Measurements from ENCODE around the gene PLD5.
"Not testable (repeated sequence)": the region's sequence is repeated elsewhere in the genome, so short reads cannot be mapped to it uniquely, and the experiment has no call there.

Gene PLD5

DNA sequence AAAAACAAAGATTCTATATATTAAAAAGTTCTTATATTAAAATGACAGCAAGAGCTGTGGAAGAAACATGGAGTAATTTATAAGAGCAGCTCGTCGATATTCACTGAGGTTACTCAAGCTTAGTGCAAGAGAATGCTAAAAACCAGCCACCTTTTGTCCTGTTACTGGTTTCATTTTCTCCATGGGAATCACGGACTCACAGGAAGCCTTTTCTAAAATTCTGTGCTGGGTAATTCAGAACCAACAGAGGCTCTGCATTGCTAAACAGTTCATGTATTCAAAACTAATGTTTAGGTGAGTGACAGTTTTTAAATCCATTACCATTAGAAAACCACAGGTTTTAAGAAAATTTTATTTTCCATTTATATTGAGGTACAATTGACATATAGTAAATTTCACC lies 377.8 kb downstream of the PLD5 start:
- no peak for DNase-seq (ENCODE audit: low spot score)

DNA sequence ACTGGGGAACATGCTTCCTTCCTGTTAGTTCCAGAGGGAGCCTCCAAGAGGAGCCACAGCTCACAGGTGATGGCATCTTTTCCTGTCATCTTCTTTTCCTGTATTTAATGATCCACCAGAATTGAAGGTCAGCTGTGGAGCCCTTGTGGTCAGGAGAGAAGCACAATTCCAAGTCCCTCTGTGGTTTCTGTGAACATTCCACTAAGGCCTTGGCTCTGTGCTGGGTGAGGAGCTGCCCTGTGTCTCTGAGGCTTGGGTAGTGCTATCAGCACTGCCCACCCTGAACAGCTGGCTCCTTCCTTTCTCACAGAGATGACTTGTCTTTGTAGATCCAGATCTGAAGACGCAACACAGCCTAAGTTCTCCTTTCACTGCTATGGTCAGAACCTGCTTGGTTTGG lies 383.7 kb downstream of the PLD5 start:
- no peak for DNase-seq (ENCODE audit: low spot score)

DNA sequence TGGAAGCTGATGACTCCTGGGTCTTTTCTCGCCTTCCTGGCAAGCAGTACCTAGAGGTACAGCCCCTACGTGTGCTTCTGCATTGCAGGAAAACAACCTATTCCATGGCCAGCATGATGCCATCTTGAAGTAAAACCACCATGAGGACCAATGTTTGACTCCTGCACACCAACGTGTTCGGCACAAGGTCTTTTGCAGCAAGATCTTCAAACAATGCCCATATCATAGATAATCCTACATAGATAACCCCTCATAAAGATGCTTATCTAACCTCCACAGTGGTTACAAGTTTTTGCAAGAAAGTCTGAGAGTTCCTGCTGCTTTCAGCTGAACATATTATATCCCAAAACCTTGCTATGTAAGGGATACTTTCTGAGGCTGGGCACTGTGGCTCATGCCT lies 384.5 kb downstream of the PLD5 start:
- DNase-seq (ENCODE audit: low spot score), result no peak

DNA sequence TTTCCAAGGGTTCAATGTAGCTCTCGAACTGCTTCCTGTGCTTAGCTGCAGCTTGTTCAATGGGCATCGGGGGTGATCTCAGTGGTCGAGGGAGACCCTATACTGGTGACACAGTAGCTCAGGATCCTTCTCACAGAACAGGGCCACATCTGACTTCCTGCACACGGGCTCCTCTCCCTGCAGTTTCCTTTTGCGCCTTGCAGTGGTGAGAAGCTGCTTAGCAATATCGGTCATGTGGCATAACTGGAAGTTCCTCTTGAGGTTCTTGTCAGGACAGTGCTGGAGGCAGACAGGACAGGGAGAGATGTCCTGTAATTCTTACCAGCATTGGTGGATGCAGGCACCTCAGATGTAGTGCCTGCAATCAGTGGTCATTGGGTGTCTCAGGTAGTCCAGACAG lies 385.1 kb downstream of the PLD5 start:
- DNase-seq (ENCODE audit: low spot score), result no peak

DNA sequence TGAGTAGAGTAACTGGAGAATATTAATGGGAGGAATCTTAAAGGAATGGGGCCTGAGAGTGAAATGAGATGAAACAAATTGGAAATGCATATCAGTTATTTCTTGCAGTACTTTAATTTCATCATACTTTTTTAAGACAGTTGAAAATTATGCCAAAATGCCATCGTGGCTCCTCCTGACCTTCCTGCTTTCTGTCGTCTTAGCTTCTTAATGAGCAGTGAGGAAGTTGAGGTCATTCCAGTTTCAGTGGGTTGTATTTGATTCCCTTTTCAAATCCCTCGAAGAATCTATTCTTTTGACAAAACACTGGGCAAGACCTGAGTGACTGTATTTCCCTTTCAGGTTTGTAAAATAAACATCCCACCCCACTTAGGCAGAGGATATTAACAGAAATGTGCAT lies 390.7 kb downstream of the PLD5 start:
- DNase-seq (ENCODE audit: low spot score), result no peak

DNA sequence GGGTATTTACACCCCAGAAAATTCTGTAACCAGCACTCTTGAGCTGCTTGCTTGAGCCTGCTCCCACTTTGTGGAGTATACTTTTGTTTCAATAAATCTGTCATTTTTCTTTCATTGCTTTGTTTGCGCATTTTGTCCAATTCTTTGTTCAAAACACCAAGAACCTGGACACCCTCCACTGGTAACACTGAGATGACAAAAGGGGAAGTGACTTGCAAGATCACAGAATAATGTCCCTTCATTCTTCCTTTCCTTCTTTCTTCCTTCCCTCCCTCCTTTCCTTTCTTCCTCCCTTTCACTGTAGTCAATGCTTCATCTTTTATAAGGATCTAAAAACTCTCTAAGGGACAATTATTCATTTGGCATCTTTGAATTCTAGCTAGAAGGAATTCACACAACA lies 391.1 kb downstream of the PLD5 start:
- DNase-seq (ENCODE audit: low spot score), result no peak

DNA sequence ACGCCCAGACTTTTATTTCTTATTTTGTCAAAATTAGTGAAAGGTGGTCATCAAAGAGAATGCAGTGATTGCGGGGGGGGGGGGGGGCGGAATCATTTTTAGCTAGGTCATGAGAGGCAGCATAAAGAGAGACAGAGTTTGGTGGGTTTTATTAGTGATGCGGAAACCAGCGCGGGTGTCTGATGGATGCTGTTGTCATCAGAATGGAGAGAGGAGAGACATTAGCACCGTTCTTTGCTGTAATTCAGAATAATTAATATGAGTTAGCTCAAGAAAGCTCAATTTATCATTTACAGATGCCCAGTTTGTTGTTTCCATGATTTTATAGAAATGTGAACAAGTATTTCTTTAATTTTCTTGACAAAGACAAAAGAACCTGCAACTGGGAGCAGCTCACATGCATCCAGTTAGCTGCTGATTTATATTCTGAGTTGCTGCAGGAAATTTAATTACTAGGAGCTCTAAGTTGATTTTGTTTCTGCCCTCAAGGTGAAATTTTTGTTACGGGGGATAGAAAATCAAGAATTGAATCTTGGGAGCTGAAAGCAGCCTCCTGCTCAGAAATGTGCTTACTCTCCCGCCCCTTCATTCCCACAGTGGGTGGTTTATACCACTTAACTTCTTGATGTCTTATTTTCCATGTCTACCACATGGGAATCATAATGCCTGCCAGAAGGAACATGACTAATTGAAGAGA lies 392.2 kb downstream of the PLD5 start:
- DNase-seq (ENCODE audit: low spot score), result no peak

DNA sequence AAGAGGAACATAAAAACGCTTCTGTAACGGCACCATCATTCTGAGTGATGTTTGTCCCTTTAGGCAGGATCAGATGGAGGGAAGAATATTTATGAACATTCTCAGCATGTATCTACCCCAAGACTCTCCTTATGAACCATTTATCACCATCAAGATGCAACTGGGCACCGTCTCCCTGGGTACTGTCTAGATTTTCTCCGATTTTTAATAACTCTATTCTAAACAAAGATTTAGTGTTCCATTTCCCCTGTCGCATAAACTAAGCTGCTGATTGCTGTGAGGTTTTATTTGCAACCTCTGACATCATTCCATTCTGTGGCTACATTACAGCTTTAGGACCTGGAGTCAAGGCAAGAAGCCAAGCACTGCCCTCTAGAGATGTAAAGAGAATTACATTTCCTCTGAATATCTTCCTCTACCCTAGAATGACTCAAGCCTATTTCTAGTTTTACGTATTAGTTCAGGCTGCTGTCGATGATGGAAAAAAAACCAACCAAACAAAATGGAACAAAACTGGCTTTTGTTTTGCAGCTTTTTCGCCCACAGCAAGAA lies 395.5 kb downstream of the PLD5 start:
- DNase-seq (ENCODE audit: low spot score), result no peak

DNA sequence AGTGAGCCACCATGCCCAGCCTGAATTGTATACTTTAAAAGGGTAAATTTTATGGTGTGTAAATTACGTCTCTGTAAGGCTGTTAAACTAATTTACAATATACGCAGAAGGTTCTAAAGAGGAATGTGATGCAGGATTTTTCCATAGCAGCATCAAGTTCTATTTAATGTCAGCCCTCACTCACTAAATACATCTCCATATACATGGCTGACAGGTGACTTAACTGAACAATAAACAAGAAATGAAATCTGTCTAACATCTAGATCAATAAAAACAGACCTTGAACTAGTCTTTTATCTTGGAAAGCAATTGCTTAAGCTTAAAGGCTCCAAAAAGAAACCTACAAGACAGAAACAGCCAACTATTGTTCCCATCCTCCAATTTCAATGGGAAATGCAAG lies 404.1 kb downstream of the PLD5 start:
- no peak for DNase-seq (ENCODE audit: low spot score)

DNA sequence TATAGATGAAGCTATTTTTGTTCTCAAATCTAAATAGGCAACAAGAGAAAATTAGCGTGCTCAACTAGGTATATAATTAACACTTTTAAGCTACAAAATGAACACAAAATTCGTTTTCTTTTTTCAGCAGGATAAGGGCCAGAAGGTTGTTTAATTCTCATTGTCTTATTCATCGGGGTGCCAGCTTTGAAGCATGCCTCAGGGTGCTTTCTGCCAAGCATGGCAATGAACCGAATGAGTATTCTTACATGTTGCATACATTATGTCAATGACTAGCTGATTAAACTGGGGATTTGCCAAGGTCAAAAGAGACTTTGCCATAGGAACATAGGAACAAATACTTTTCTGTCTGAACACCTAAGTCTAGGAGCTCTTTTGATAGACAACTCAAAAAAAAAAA lies 423.6 kb downstream of the PLD5 start:
- no peak for DNase-seq (ENCODE audit: low spot score)

DNA sequence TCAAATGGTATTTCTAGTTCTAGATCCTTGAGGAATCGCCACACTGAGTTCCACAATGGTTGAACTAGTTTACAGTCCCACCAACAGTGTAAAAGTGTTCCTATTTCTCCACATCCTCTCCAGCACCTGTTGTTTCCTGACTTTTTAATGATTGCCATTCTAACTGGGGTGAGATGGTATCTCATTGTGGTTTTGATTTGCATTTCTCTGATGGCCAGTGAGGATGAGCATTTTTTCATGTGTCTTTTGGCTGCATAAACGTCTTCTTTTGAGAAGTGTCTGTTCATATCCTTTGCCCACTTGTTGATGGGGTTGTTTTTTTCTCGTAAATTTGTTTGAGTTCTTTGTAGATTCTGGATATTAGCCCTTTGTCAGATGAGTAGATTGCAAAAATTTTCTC lies 427.2 kb downstream of the PLD5 start:
- DNase-seq (ENCODE audit: low spot score), result not testable (repeated sequence)

DNA sequence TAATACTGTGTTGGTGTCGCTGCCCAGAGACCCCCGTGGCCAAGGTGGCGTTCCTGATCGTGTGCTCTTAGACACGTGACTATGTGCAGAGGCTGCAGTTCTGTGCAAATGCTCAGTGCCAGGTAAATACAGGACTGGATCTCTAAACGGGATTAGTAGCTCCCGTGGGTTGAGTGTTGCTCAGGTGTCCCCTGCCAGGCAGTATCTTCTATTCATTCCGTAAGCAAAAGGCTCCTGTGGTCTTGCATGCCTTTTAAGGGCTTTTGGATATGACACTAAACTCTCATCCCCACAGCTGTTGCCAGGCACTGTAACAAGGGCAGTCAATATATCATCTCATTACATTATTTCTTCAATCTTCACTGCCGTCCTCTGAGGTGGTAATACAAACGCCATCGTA lies 431.4 kb downstream of the PLD5 start:
- no peak for DNase-seq (ENCODE audit: low spot score)

DNA sequence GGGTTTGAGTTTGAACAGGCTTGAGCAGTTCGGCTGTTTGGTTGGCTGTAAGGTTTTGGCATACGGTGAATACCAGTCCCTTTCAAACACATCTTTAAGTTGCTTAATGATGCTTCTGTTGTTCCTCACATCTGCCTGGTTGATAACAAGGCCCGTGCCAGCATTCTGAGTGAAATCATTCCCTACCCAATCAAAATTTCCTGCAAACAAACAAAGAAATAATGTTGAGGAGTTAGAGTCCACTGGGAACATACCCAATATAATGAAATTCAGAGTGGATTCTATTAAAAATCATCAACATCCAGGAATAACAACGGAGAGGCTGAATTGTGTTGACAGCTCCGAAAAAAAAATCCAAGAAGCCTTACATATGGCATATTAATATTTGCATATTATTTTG lies 434.6 kb downstream of the PLD5 start:
- DNase-seq (ENCODE audit: low spot score), result no peak

DNA sequence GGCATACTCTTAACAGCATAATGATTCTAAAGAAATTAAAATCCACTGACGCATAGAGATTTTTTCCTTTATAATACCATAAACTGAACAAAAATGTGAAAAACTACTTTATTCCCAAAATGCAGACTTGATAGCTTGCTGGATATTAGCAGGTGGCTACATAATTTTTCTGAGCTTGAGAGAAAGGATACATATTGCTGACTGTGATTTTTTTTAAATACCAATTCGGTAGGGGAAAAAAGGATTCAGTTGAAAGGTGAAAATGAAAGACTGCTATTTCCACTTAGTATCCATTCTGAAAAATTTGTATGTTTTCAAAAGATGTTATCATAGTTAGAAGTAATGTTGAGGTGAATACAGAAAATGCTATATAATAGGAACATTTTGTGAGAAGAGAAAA lies 435.6 kb downstream of the PLD5 start:
- no peak for DNase-seq (ENCODE audit: low spot score)

DNA sequence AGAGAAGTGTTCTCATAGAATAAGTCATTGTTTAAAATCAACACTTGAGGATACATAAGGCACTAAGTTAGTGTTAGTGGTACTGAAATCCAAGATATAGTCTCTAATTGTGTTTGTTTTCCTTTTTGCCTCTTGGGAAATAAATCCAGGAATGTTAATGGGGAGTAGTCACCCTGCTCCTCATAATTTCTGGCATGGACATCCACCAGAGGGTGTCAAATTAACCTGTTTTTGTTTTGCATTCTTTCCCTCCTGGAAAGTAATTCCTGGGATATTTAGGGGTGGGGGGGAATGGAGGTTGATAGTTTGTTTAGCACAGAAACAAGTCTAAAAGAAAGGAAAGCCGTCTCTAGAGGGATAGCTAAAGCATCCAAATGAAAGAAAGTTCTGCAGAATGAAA lies 437.8 kb downstream of the PLD5 start:
- DNase-seq (ENCODE audit: low spot score), result no peak

DNA sequence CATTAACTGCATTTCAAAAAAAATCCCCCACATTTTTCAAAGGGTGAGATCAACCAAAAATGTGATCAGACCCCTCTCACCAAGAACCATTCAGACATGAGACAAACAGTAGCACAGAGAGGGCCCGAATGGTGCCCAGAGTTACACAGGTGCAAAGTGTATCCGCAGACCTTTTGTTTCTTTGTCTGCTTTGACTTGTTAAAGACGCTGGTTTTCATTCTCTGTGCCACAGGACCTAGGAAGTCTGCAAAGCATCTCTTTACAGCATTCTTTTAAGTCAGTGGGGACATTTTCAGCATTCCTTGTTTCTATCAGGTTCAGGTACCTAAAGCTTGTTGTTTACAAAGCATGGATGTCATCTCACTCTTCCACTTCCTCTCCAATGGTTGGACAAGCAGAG lies 438.4 kb downstream of the PLD5 start:
- no peak for DNase-seq (ENCODE audit: low spot score)

DNA sequence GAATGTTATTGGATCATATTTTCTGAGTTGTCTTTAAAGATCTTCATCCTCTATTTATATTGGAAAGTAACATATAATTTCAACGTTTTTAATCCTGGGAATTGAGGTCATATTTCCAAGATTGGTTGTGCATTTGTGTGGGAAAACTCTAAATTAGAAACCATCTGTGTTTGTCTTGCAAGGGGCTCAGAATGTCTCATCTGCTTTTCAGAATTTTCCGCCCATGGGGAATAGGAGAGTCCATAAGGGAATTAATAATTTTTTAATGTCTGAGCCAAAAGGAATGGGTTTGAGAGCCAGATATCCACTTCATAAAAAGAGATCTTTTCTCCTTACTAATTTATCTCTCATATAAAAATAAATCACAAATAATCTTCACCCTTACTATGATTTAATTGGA lies 440.8 kb downstream of the PLD5 start:
- DNase-seq (ENCODE audit: low spot score), result no peak

DNA sequence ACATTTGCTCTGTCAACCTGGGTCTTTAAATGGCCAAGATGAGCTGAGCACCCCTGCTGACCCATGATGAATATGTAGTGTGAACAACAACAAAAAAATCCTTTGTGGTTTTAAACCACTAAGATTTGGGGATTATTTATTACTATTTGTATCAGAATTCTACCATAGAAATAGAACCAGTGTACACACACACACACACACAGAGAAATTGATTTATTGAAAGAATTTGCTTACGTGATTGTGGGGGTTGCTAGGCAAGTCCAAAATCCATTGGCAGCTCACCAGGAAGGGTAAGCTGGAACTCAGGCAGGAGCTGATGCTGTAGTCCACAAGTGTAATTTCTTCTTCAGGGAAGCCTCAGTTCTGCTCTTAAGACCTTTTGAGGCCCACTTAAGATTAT lies 443.1 kb downstream of the PLD5 start:
- DNase-seq (ENCODE audit: low spot score), result no peak

DNA sequence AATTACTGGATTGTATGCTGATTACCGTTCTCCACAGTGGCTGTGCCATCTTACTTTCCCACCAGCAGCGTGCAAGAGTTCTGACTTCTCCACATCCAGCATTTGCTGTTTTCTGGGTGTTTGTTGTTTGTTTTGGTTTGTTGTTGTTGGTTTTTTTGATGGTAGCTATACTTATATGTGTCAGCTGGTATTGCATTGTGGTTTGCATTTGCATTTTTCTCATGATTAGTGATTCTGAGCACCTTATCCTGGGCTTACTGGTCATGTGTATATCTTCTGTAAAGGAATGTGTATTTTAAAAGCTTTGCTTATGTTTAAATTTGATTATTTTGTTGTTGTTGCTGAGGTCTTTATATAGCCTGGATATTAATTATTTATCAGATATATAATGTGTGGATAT lies 458.7 kb downstream of the PLD5 start:
- no peak for DNase-seq (ENCODE audit: low spot score)

DNA sequence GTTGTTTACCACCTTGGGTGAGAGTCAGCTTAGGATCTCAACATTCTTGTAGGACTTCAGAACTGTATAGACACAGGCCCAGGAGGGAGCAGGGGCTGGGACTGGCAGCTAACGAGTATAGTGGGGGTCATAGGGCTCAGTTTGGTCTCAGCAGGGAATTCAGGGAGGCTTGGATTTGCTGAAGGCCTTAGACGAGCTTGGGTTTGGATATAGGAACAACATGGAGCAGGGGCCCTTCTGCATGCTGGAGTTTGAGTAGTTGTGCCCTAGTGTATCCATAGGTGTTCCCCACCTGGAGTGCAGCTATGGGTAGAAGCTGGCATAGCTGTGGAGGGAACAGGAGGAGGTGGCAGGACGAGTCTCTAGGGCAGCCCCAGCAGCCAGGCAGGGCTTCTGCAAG lies 462.2 kb downstream of the PLD5 start:
- DNase-seq (ENCODE audit: low spot score), result no peak

DNA sequence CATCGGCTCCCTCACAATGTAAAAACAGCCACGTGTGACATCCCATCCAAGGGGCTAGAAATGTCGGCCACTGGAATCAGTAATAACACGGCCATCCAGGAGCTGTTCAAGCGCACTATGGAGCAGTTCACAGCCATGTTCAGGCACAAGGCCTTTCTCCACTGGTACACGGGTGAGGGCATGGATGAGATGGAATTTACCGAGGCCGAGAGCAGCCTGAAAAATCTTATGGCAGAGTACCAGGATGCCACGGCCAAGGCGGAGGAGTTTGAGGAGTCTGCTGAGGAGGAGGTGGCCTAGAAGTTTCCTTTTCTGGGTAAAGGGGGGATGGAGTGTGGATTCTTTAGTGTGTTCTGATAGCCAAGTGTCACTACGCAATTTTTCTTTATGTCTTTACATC lies 464.5 kb downstream of the PLD5 start:
- no peak for DNase-seq (ENCODE audit: low spot score)

DNA sequence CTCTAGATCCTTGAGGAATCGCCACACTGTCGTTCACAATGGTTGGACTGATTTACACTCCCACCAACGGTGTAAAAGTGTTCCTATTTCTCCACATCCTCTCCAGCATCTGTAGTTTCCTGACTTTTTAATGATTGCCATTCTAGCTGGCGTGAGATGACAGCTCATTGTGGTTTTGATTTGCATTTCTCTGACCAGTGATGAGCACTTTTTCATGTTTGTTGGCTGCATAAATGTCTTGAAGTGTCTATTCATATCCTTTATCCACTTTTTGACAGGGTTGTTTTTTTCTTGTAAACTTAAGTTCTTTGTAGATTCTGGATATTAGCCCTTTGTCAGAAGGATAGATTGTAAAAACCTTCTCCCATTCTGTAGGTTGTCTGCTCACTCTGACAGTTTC lies 465.9 kb downstream of the PLD5 start:
- not testable (repeated sequence) for DNase-seq (ENCODE audit: low spot score)

DNA sequence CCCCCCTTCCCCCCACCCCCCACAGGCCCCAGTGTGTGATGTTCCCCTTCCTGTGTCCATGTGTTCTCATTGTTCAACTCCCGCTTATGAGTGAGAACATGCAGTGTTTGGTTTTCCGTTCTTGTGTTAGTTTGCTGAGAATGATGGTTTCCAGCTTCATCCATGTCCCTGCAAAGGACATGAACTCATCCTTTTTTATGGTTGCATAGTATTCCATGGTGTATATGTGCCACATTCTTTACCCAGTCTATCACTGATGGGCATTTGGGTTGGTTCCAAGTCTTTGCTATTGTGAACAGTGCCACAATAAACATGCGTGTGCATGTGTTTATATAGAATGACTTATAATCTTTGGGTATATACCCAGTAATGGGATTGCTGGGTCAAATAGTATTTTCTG lies 466.3 kb downstream of the PLD5 start:
- not testable (repeated sequence) for DNase-seq (ENCODE audit: low spot score)

DNA sequence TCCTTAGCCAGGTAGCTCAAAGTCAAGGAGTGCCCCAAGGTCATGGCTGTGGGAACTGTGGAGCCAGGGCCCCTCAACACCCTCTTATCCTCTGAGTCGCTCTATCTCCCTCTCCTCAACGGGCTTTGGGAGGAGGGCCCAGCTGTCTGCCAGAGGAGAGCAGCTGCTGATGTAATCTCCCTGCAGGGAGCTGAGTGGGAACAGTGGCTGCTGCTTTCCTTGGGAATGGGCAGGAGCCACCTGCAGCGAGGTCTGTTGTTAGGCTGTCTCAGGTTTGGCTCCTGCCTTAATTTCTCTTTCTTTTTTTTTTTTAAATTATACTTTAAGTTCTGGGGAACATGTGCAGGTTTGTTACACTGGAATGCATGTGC lies 466.8 kb downstream of the PLD5 start:
- no peak for DNase-seq (ENCODE audit: low spot score)

Measured in D341Med (cell line).